ENCODE results near the gene PCYT1B. TPM values are rescaled to one million over a fixed set of nuclear protein-coding genes. Genes with fewer than 3 reads are reported as not detected.

The PCYT1B gene
- total RNA-seq, 2 experiments from 2014 or later, result not detected

DNA sequence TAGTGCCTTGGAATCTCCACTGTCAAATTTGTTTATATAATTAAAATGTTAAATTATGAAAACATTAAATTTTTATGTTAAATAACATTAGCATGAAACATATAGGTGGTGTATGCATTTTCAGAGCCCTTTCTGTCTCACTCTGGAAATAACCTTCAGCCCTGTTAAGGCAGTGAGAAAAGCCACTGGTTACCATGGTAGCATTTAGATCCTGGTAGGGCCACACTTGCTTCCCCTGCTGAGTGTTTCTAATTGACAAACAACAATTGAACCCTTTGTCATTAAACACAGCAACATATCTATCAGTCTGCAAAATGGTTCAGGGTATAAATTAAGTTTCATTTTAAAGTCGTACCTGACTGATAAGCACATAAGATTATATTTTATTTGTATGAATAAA lies 118.5 kb downstream of the PCYT1B start:
- Histone ChIP-seq H3K27me3 (ENCODE audit: control insufficient read depth in 1 of 2, insufficient read depth in 2 of 2, low read length in 2 of 2) (no peaks in the 10 kb centered on the region), H3K9me3 (ENCODE audit: control insufficient read depth in 1 of 2, insufficient read depth in 1 of 2, low read length in 2 of 2) (no peaks in the 10 kb centered on the region), H3K4me3 (ENCODE audit: low read length) (no peak overlapping the region), H3K36me3 (ENCODE audit: insufficient read depth, low read length) (peaks cover 38% of the 10 kb centered on the region), H3K27ac (ENCODE audit: low read depth in 1 of 2, low read length in 2 of 2) (no peak overlapping the region), H3K4me1 (ENCODE audit: insufficient read depth, low read length) (no peaks in the 10 kb centered on the region)
- H3K9me3 Mint-ChIP-seq, result no peaks in the 10 kb centered on the region
- H3K27ac Mint-ChIP-seq, result no peak overlapping the region
- H3K36me3 Mint-ChIP-seq (ENCODE audit: low read depth), result peaks cover 69% of the 10 kb centered on the region
- CTCF ChIA-PET, result no interaction called here
- POLR2A ChIA-PET, result no interaction called here
- intact Hi-C loops (cut with DNase I, micrococcal nuclease), result no loop called here
- no peak overlapping the region for H3K4me3 Mint-ChIP-seq
- ATAC-seq (ENCODE audit: poor library complexity) (no peak), DNase-seq (no peak)
- H3K27me3 Mint-ChIP-seq, result no peaks in the 10 kb centered on the region
- TF ChIP-seq, protein P1, sequence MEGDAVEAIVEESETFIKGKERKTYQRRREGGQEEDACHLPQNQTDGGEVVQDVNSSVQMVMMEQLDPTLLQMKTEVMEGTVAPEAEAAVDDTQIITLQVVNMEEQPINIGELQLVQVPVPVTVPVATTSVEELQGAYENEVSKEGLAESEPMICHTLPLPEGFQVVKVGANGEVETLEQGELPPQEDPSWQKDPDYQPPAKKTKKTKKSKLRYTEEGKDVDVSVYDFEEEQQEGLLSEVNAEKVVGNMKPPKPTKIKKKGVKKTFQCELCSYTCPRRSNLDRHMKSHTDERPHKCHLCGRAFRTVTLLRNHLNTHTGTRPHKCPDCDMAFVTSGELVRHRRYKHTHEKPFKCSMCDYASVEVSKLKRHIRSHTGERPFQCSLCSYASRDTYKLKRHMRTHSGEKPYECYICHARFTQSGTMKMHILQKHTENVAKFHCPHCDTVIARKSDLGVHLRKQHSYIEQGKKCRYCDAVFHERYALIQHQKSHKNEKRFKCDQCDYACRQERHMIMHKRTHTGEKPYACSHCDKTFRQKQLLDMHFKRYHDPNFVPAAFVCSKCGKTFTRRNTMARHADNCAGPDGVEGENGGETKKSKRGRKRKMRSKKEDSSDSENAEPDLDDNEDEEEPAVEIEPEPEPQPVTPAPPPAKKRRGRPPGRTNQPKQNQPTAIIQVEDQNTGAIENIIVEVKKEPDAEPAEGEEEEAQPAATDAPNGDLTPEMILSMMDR (IDR thresholded peaks at IDR 0.05), result no peak
- H3K4me1 Mint-ChIP-seq (ENCODE audit: low read depth), result no peaks in the 10 kb centered on the region

GRCh38 chrX:24526616-24527015 lies 120.5 kb downstream of the PCYT1B start:
- ChIA-PET POLR2A (no interaction called here), CTCF (no interaction called here)
- Histone ChIP-seq H3K36me3 (ENCODE audit: insufficient read depth, low read length) (peaks cover 35% of the 10 kb centered on the region), H3K27me3 (ENCODE audit: control insufficient read depth in 1 of 2, insufficient read depth in 2 of 2, low read length in 2 of 2) (no peaks in the 10 kb centered on the region), H3K4me3 (ENCODE audit: low read length) (no peak overlapping the region), H3K27ac (ENCODE audit: low read depth in 1 of 2, low read length in 2 of 2) (no peak overlapping the region), H3K9me3 (ENCODE audit: control insufficient read depth in 1 of 2, insufficient read depth in 1 of 2, low read length in 2 of 2) (no peaks in the 10 kb centered on the region), H3K4me1 (ENCODE audit: insufficient read depth, low read length) (no peaks in the 10 kb centered on the region)
- Mint-ChIP-seq H3K4me1 (ENCODE audit: low read depth) (no peaks in the 10 kb centered on the region), H3K36me3 (ENCODE audit: low read depth) (peaks cover 74% of the 10 kb centered on the region), H3K4me3 (no peak overlapping the region), H3K27me3 (no peaks in the 10 kb centered on the region), H3K9me3 (no peaks in the 10 kb centered on the region), H3K27ac (no peak overlapping the region)
- TF ChIP-seq, protein P1 (IDR thresholded peaks at IDR 0.05), result no peak
- no peak for ATAC-seq (ENCODE audit: poor library complexity)
- intact Hi-C loops (cut with DNase I, micrococcal nuclease), result no loop called here
- DNase-seq, result no peak

DNA sequence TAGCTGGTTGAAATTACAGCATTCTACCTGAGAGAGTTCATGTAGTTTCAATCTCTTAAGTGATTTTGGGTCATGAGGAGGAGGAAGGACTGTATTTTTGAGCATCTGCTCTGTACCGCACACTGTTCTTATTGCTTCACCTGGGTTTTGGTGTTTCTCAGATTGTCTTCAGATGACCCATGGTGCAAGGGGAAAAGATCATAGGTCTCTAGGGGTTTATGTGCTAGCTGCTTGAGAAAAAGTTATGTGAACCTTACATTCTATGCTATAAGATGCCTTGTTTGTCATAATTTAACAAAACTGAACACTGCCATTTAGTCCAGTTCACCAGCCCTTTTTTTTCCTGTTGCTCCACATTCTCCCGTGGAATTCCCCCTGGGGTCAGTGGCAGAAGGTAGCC lies 121.7 kb downstream of the PCYT1B start:
- no peaks in the 10 kb centered on the region for H3K27me3 Mint-ChIP-seq
- H3K9me3 Mint-ChIP-seq, result no peaks in the 10 kb centered on the region
- Histone ChIP-seq H3K9me3 (ENCODE audit: control insufficient read depth in 1 of 2, insufficient read depth in 1 of 2, low read length in 2 of 2) (no peaks in the 10 kb centered on the region), H3K36me3 (ENCODE audit: insufficient read depth, low read length) (peaks cover 39% of the 10 kb centered on the region), H3K4me3 (ENCODE audit: low read length) (no peak overlapping the region), H3K4me1 (ENCODE audit: insufficient read depth, low read length) (no peaks in the 10 kb centered on the region), H3K27ac (ENCODE audit: low read depth in 1 of 2, low read length in 2 of 2) (no peak overlapping the region), H3K27me3 (ENCODE audit: control insufficient read depth in 1 of 2, insufficient read depth in 2 of 2, low read length in 2 of 2) (no peaks in the 10 kb centered on the region)
- CTCF ChIA-PET, result no interaction called here
- H3K36me3 Mint-ChIP-seq (ENCODE audit: low read depth), result peaks cover 72% of the 10 kb centered on the region
- POLR2A ChIA-PET, result no interaction called here
- intact Hi-C loops (cut with DNase I, micrococcal nuclease), result no loop called here
- TF ChIP-seq, protein P1 (IDR thresholded peaks at IDR 0.05), result no peak
- no peak for DNase-seq
- no peak overlapping the region for H3K27ac Mint-ChIP-seq
- H3K4me3 Mint-ChIP-seq, result no peak overlapping the region
- no peak for ATAC-seq (ENCODE audit: poor library complexity)
- no peaks in the 10 kb centered on the region for H3K4me1 Mint-ChIP-seq (ENCODE audit: low read depth)
